Measurements from ENCODE around the gene ATP6V1C2.

ATP6V1C2 gene

GRCh38 chr2:10717628-10718027 lies 3.8 kb upstream of the ATP6V1C2 start:
- Histone ChIP-seq H3K9me3 (ENCODE audit: control insufficient read depth, insufficient read depth, low read length) (no peaks in the 10 kb centered on the region), H4K20me1 (ENCODE audit: control insufficient read depth, insufficient read depth, low read depth, low read length) (no peaks in the 10 kb centered on the region), H3K4me2 (ENCODE audit: low read length) (no peak overlapping the region), H3K27me3 (ENCODE audit: control insufficient read depth, low read length) (peaks cover 45% of the 10 kb centered on the region), H3K9me2 (replicated peaks; ENCODE audit: control insufficient read depth, low read length) (no peaks in the 10 kb centered on the region), H3K79me2 (ENCODE audit: control insufficient read depth, low read length) (no peaks in the 10 kb centered on the region), H3K36me3 (ENCODE audit: control insufficient read depth, low read length) (no peaks in the 10 kb centered on the region), H3K4me1 (ENCODE audit: control insufficient read depth, low read length) (peaks cover 26% of the 10 kb centered on the region), H3F3A (ENCODE audit: control insufficient read depth, insufficient read depth) (peaks cover 6% of the 10 kb centered on the region; the same call in 1 of the 2 replicates), H3K4me3 (ENCODE audit: low read length) (no peak overlapping the region), H3K27ac (ENCODE audit: low read depth, low read length) (no peak overlapping the region)
- no peak for TF ChIP-seq CTCF (IDR thresholded peaks at IDR 0.05; ENCODE audit: low read depth, low read length, poor library complexity, severe bottlenecking)
- no peak for TF ChIP-seq EZH2phosphoT487 (IDR thresholded peaks at IDR 0.05; ENCODE audit: borderline replicate concordance, low read length)

- Histone ChIP-seq H3K4me3 (ENCODE audit: low read length) (no peak overlapping the region), H3K27me3 (ENCODE audit: control insufficient read depth, low read length) (peaks cover 63% of the 10 kb centered on the region)
These were observed 1.1 kb upstream of the ATP6V1C2 start for GRCh38 chr2:10720306-10720705.

GRCh38 chr2:10720947-10721395 lies 459 bp upstream of the ATP6V1C2 start:
- Histone ChIP-seq H3K27ac (ENCODE audit: low read depth, low read length) (no peak overlapping the region), H3K27me3 (ENCODE audit: control insufficient read depth, low read length) (peaks cover 64% of the 10 kb centered on the region), H3K79me2 (ENCODE audit: control insufficient read depth, low read length) (no peaks in the 10 kb centered on the region), H3K36me3 (ENCODE audit: control insufficient read depth, low read length) (no peaks in the 10 kb centered on the region), H3K4me3 (ENCODE audit: low read length) (peak overlapping the region; percentile 73), H3K9me2 (replicated peaks; ENCODE audit: control insufficient read depth, low read length) (no peaks in the 10 kb centered on the region), H4K20me1 (ENCODE audit: control insufficient read depth, insufficient read depth, low read depth, low read length) (no peaks in the 10 kb centered on the region), H3K4me2 (ENCODE audit: low read length) (peak overlapping the region; percentile 85), H3F3A (ENCODE audit: control insufficient read depth, insufficient read depth) (peaks cover 6% of the 10 kb centered on the region; the same call in 1 of the 2 replicates), H3K9me3 (ENCODE audit: control insufficient read depth, insufficient read depth, low read length) (no peaks in the 10 kb centered on the region), H3K4me1 (ENCODE audit: control insufficient read depth, low read length) (peaks cover 26% of the 10 kb centered on the region)
- TF ChIP-seq CTCF (IDR thresholded peaks at IDR 0.05; ENCODE audit: low read depth, low read length, poor library complexity, severe bottlenecking), result no peak
- peak; percentile 86; the same call in 1 of the 2 replicates for TF ChIP-seq EZH2phosphoT487 (IDR thresholded peaks at IDR 0.05; ENCODE audit: borderline replicate concordance, low read length)

More at GRCh38 chr2:10720306-10720705, 1.1 kb upstream of the ATP6V1C2 start:
- H3K27ac ChIP-seq (ENCODE audit: low read depth, low read length), result no peak overlapping the region
- no peaks in the 10 kb centered on the region for H3K79me2 ChIP-seq (ENCODE audit: control insufficient read depth, low read length)
- H3K9me3 ChIP-seq (ENCODE audit: control insufficient read depth, insufficient read depth, low read length), result no peaks in the 10 kb centered on the region
- no peaks in the 10 kb centered on the region for H4K20me1 ChIP-seq (ENCODE audit: control insufficient read depth, insufficient read depth, low read depth, low read length)
- no peak overlapping the region for H3K4me2 ChIP-seq (ENCODE audit: low read length)
- peaks cover 6% of the 10 kb centered on the region; the same call in 1 of the 2 replicates for H3F3A ChIP-seq (ENCODE audit: control insufficient read depth, insufficient read depth)
- TF ChIP-seq EZH2phosphoT487 (IDR thresholded peaks at IDR 0.05; ENCODE audit: borderline replicate concordance, low read length), result no peak
- no peak for TF ChIP-seq CTCF (IDR thresholded peaks at IDR 0.05; ENCODE audit: low read depth, low read length, poor library complexity, severe bottlenecking)
- H3K9me2 ChIP-seq (replicated peaks; ENCODE audit: control insufficient read depth, low read length), result no peaks in the 10 kb centered on the region
- H3K36me3 ChIP-seq (ENCODE audit: control insufficient read depth, low read length), result no peaks in the 10 kb centered on the region
- H3K4me1 ChIP-seq (ENCODE audit: control insufficient read depth, low read length), result peaks cover 26% of the 10 kb centered on the region

Data from DOHH2 (cell line).